GM12878 (cell line): ENCODE measurements around the gene STAM2. TPM values are rescaled to one million over a fixed set of nuclear protein-coding genes. Genes with fewer than 3 reads are reported as not detected.
A peak's percentile ranks its signal among the peaks of the same experiment; 100 is the strongest.

Experiments used
- ATAC-seq: fragments of 200-7000 bp; cut with Tn5 transposase; 3 replicates; pipeline ENCODE4 v1.9.1; 2020; ENCODE audit warnings: mild to moderate bottlenecking, moderate library complexity
- BruUV-seq: library from RNA; stranded (reverse); fragments of 400-500 nt; replicated peaks from 2 replicates; lab custom pipeline; 2021; lab: Mats Ljungman, UMichigan
- CTCF ChIA-PET: fragments of 300-600 bp; sonication (Branson Sonifier 250); formaldehyde crosslinking; extraction: SDS; loops from one replicate; lab custom pipeline; 2021; ENCODE audit warnings: inconsistent platforms; lab: Yijun Ruan, JAX
- POLR2A ChIA-PET: fragments of 350-600 bp; formaldehyde crosslinking; extraction: SDS; loops from one replicate; lab custom pipeline; 2021; ENCODE audit warnings: inconsistent platforms; lab: Charles Lee
- RAD21 ChIA-PET: fragments of 300-600 bp; sonication (Branson Sonifier 250); formaldehyde crosslinking; loops from one replicate; lab custom pipeline; 2023; ENCODE audit warnings: antibody characterized with exemption; ENCODE audit not compliant: unreplicated experiment; lab: Charles Lee
- SMC1A ChIA-PET: fragments of 300-600 bp; sonication (Branson Sonifier 250); formaldehyde crosslinking; loops from one replicate; lab custom pipeline; 2023; ENCODE audit not compliant: unreplicated experiment, uncharacterized antibody; lab: Charles Lee
- DNase-seq: peaks from one replicate; pipeline ENCODE4 v3.0.0-alpha.2; 2011; ENCODE audit warnings: low read depth, low spot score
- FAIRE-seq: peaks from 3 replicates; lab custom pipeline; 2011; peaks lifted over from hg19 to GRCh38; lab: Jason Lieb, UNC
- H2AFZ ChIP-seq: 2 replicates; pipeline ENCODE4 v1.6.0; 2011; ENCODE audit warnings: low read depth, low read length, control low read depth; ENCODE audit not compliant: control insufficient read depth
- H3K27ac ChIP-seq: 2 replicates; pipeline ENCODE4 v1.5.1; 2011; ENCODE audit warnings: control low read depth; ENCODE audit not compliant: control insufficient read depth, insufficient read depth
- H3K27me3 ChIP-seq, 2 experiments: replicated peaks in 1 of 2; 2 replicates each; pipeline versions ENCODE4 v1.6.0 to v1.6.1; 2011; ENCODE audit warnings: low read length in 1 of 2; ENCODE audit not compliant: control insufficient read depth in 2 of 2, insufficient read depth in 2 of 2
- H3K36me3 ChIP-seq, 2 experiments: 2 replicates each; pipeline ENCODE4 v1.5.1; 2011; ENCODE audit warnings: low read length in 1 of 2; ENCODE audit not compliant: control insufficient read depth in 2 of 2, insufficient read depth in 2 of 2
- H3K4me1 ChIP-seq: 2 replicates; pipeline ENCODE4 v1.6.1; 2011; ENCODE audit warnings: mild to moderate bottlenecking, low read length, moderate library complexity, mixed read lengths; ENCODE audit not compliant: control insufficient read depth, insufficient read depth
- H3K4me2 ChIP-seq: 2 replicates; pipeline ENCODE4 v1.6.0; 2011; ENCODE audit warnings: control low read depth; ENCODE audit not compliant: control insufficient read depth, insufficient read depth
- H3K4me3 ChIP-seq: fragments of 200-600 bp; sonication (generic); 2 replicates; pipeline ENCODE4 v1.5.1; 2016
- H3K79me2 ChIP-seq: 2 replicates; pipeline ENCODE4 v1.6.0; 2011; ENCODE audit warnings: low read length; ENCODE audit not compliant: control insufficient read depth, insufficient read depth
- H3K9ac ChIP-seq: 2 replicates; pipeline ENCODE4 v1.8.0; 2011; ENCODE audit warnings: low read length, control low read depth, mixed read lengths; ENCODE audit not compliant: control insufficient read depth, insufficient read depth
- H3K9me3 ChIP-seq: replicated peaks from 3 replicates; pipeline ENCODE4 v1.5.1; 2011; ENCODE audit warnings: mild to moderate bottlenecking, low read length; ENCODE audit not compliant: control insufficient read depth, insufficient read depth
- H4K20me1 ChIP-seq: 2 replicates; pipeline ENCODE4 v1.6.0; 2011; ENCODE audit not compliant: control insufficient read depth, insufficient read depth
- ATF7 ChIP-seq: fragments of 450-650 bp; IDR thresholded peaks from 2 replicates; pipeline ENCODE4 v1.6.1; 2016; ENCODE audit warnings: low read depth, mild to moderate bottlenecking
- BRCA1 ChIP-seq: IDR thresholded peaks from 2 replicates; pipeline ENCODE4 v1.6.1; 2011; ENCODE audit warnings: low read depth, low read length, improper control_type of control experiment
- CHD2 ChIP-seq: IDR thresholded peaks from 2 replicates; pipeline ENCODE4 v1.6.1; 2011; ENCODE audit warnings: low read depth, low read length, improper control_type of control experiment, borderline replicate concordance
- CREM ChIP-seq: IDR thresholded peaks from 2 replicates; pipeline ENCODE4 v1.6.1; 2014; ENCODE audit warnings: antibody characterized with exemption, low read depth
- FOS ChIP-seq: IDR thresholded peaks from 3 replicates; pipeline ENCODE4 v1.6.1; 2011; ENCODE audit warnings: borderline replicate concordance; ENCODE audit not compliant: insufficient read length; ENCODE audit errors: extremely low read depth
- FOXM1 ChIP-seq: IDR thresholded peaks from 2 replicates; pipeline ENCODE4 v1.6.1; 2012; ENCODE audit warnings: low read depth, mild to moderate bottlenecking, inconsistent platforms, low read length, moderate library complexity
- IRF3 ChIP-seq: fragments of 450-650 bp; IDR thresholded peaks from 2 replicates; pipeline ENCODE4 v1.6.1; 2014; ENCODE audit warnings: mild to moderate bottlenecking
- KDM1A ChIP-seq: fragments of 200-600 bp; sonication (generic); IDR thresholded peaks from 2 replicates; pipeline ENCODE4 v1.6.1; 2016; ENCODE audit warnings: borderline replicate concordance
- NFXL1 ChIP-seq: fragments of 450-650 bp; IDR thresholded peaks from 2 replicates; pipeline ENCODE4 v1.6.1; 2017; ENCODE audit warnings: antibody characterized with exemption, mild to moderate bottlenecking, borderline replicate concordance
- NFYA ChIP-seq: IDR thresholded peaks from 2 replicates; pipeline ENCODE4 v1.6.1; 2011; ENCODE audit warnings: low read depth, mild to moderate bottlenecking, low read length, improper control_type of control experiment, borderline replicate concordance
- PAX5 ChIP-seq: IDR thresholded peaks from 2 replicates; pipeline ENCODE4 v1.6.1; 2011; ENCODE audit warnings: low read depth, low read length, borderline replicate concordance
- POLR2A ChIP-seq: IDR thresholded peaks from 2 replicates; pipeline ENCODE4 v1.6.1; 2011; ENCODE audit warnings: low read depth, mild to moderate bottlenecking, low read length
- TAF1 ChIP-seq: IDR thresholded peaks from 2 replicates; pipeline ENCODE4 v1.6.1; 2011; ENCODE audit warnings: mild to moderate bottlenecking, low read depth, low read length, borderline replicate concordance
- YY1 ChIP-seq: IDR thresholded peaks from 2 replicates; pipeline ENCODE4 v1.6.1; 2011; ENCODE audit warnings: low read depth, mild to moderate bottlenecking, low read length
- ZNF592 ChIP-seq: fragments of 450-650 bp; IDR thresholded peaks from 2 replicates; pipeline ENCODE4 v1.6.1; 2017; ENCODE audit warnings: mild to moderate bottlenecking, moderate library complexity
- WGBS: methylation state at CpG from one replicate; pipeline ENCODE4 v1.1.6; 2016; ENCODE audit warnings: low lambda C conversion rate; ENCODE audit not compliant: insufficient replicate concordance, insufficient coverage; ENCODE audit errors: missing lambda C conversion rate; 5-methylcytosine and 5-hydroxymethylcytosine counted together
- in situ Hi-C: fragments of 300-500 bp; cut with MboI; formaldehyde crosslinking; loops from 9 replicates; pipeline ENCODE4 v1.14.3; 2018; ENCODE audit warnings: mixed read lengths
- intact Hi-C: fragments of 100-400 bp; cut with micrococcal nuclease; formaldehyde crosslinking; loops from one replicate; pipeline ENCODE4 v1.14.2; 2022; ENCODE audit not compliant: unreplicated experiment
- polyA plus RNA-seq, 11 experiments: library from polyadenylated mRNA; depleted of rRNA in 4 of 11; unstranded in 6 of 11; stranded (reverse) in 5 of 11; fragments of >200 nt; fragmentation: Nextera tagmentation in 4 of 11; fragmentation: Illumina TruSeq in 1 of 11; extraction: Ambion mirVana in 4 of 11; extraction: Trizol in 1 of 11; gene quantifications; 1 replicate in 1 of 11; 2 replicates in 10 of 11; pipeline versions ENCODE4 v1.2.1 to v1.2.3, GENCODE V29; 2011 to 2016; ENCODE audit warnings: inconsistent platforms in 2 of 11, missing spikeins in 2 of 11, low read depth in 1 of 11
- total RNA-seq, 4 experiments: library from RNA; depleted of rRNA in 3 of 4; stranded (reverse); fragments of >200 nt in 3 of 4; fragmentation: Illumina TruSeq in 1 of 4; extraction: Trizol in 1 of 4; gene quantifications; 2 replicates each; pipeline versions ENCODE4 v1.2.1 to v1.2.3, GENCODE V29; 2013 to 2021
- TF ChIP-seq, protein P1 (sequence below): fragments of 450-650 bp; IDR thresholded peaks from 2 replicates; pipeline ENCODE4 v1.6.1; 2018; ENCODE audit warnings: borderline replicate concordance, mild to moderate bottlenecking; ENCODE audit not compliant: partially characterized antibody

The STAM2 gene
- total and polyA plus RNA-seq, 10 of the 15 experiments (the other 5 are each of a cell fraction or from before 2014, with no cell fraction given), result 4.4 to 21.6 (median 16.2) TPM

DNA sequence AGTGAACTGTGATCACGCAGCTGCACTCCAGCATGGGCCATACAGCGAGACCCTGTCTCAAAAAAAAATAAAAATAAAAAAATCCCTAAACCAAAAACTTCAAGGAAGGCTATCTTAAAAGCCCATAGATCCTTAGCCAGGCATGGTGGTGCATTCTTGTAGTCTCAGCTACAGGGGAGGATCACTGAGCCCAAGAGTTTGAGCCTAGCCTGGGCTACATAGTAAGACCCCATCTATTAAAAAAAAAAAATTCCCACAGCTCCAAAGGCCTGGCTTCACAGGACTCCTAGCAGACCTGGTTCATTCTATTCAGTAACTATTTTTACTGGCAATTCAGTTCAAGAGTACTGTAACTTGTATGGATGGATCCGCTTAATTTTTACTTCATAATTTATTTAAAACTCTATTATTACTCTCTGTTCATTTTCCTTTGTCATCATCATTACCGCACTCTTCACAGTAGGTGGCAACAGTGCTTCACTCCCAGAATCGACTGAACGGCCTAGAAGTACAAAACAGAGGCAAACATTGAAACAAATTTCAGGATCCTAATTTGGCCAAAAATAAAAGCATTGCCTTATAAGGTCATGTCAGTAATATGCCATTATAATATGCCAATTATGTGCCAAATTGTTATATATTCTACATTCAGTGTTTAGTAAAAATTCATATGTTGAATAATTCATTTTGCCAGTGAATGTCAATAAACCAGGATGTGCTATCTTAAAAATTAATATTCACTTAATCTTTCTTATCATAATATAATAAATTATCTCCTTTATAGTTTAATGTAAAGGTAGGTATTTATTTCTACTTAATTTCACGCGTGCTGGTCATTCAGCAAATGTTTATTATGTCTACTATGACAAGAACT lies 14.3 kb upstream of the STAM2 start:
- Histone ChIP-seq H3K9ac (no peak overlapping the region), H3K4me3 (no peak overlapping the region), H3K9me3 (no peaks in the 10 kb centered on the region; the same call in 2 of the 3 replicates), H4K20me1 (no peaks in the 10 kb centered on the region), H2AFZ (no peak overlapping the region), H3K4me2 (no peak overlapping the region), H3K79me2 (no peaks in the 10 kb centered on the region), H3K36me3 (no peaks in the 10 kb centered on the region), H3K27ac (no peak overlapping the region), H3K4me1 (no peaks in the 10 kb centered on the region), H3K27me3 (no peaks in the 10 kb centered on the region)
- POLR2A ChIA-PET, result no interaction called here
- in situ Hi-C loops (loop anchor here (5.0 to 25.0 kb wide), 2 partner anchors 442 to 1322 kb away; no protein-coding TSS in a partner anchor), intact Hi-C loops (loop anchor here (1.0 to 5.0 kb wide), 2 partner anchors 277 to 445 kb away; no protein-coding TSS in a partner anchor)
- BruUV-seq, result no TSS peak
- ATAC-seq (peak; percentile 94), DNase-seq (no peak), FAIRE-seq (peak; percentile 69)
- SMC1A ChIA-PET, result interaction anchor here (0.9 to 2.4 kb wide), 11 partner anchors 9 to 553 kb away, joined by 3 to 17 read pairs (median 3); no protein-coding TSS in a partner anchor
- CTCF ChIA-PET, result interaction anchor here (0.8 to 5.5 kb wide), 16 partner anchors 13 to 731 kb away, joined by 3 to 52 read pairs (median 4); partner anchors contain the start of gene STAM2
- WGBS, result 20% methylated on average over 8 of the region's 8 CpGs
- RAD21 ChIA-PET, result interaction anchor here (0.7 to 1.5 kb wide), 12 partner anchors 14 to 448 kb away, joined by 3 to 13 read pairs (median 3); partner anchors contain the start of gene STAM2
- TF ChIP-seq FOXM1 (0 out of 2 replicates have a peak, but pooled peaks have one; percentile 22), NFYA (no peak), YY1 (no peak), NFXL1 (no peak), BRCA1 (no peak), KDM1A (no peak), POLR2A (no peak), TAF1 (no peak), ZNF592 (peak; percentile 42; the same call in 1 of the 2 replicates), FOS (no peak), ATF7 (no peak), CHD2 (no peak), PAX5 (no peak), IRF3 (no peak), CREM (no peak)
- TF ChIP-seq, protein P1, sequence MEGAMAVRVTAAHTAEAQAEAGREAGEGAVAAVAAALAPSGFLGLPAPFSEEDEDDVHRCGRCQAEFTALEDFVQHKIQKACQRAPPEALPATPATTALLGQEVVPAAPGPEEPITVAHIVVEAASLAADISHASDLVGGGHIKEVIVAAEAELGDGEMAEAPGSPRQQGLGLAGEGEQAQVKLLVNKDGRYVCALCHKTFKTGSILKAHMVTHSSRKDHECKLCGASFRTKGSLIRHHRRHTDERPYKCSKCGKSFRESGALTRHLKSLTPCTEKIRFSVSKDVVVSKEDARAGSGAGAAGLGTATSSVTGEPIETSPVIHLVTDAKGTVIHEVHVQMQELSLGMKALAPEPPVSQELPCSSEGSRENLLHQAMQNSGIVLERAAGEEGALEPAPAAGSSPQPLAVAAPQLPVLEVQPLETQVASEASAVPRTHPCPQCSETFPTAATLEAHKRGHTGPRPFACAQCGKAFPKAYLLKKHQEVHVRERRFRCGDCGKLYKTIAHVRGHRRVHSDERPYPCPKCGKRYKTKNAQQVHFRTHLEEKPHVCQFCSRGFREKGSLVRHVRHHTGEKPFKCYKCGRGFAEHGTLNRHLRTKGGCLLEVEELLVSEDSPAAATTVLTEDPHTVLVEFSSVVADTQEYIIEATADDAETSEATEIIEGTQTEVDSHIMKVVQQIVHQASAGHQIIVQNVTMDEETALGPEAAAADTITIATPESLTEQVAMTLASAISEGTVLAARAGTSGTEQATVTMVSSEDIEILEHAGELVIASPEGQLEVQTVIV, result no peak
